ENCODE results near the gene EXOSC7.
A peak's percentile ranks its signal among the peaks of the same experiment; 100 is the strongest.

Gene EXOSC7

GRCh38 chr3:44989141-44989540 lies 13.1 kb downstream of the EXOSC7 start:
- intact Hi-C loops (cut with DNase I): no loop called here
- DNase-seq: no peak

- intact Hi-C loops (cut with DNase I): no loop called here
- DNase-seq: peak in 5 of 42 donors; percentile 9 to 54 (median 30)
These were observed 13.8 kb downstream of the EXOSC7 start for GRCh38 chr3:44989636-44990373.

- intact Hi-C loops (cut with DNase I): no loop called here
- no peak for DNase-seq
These were observed 15.3 kb downstream of the EXOSC7 start for GRCh38 chr3:44991326-44991725.

GRCh38 chr3:44992555-44993470 lies 16.8 kb downstream of the EXOSC7 start:
- peak in 2 of 42 donors; percentile 20 to 31 for DNase-seq
- intact Hi-C loops (cut with DNase I): no loop called here

GRCh38 chr3:44993471-44994205 lies 17.6 kb downstream of the EXOSC7 start:
- intact Hi-C loops (cut with DNase I): no loop called here
- no peak for DNase-seq

- DNase-seq: peak in 9 of 42 donors; percentile 12 to 50 (median 22)
- intact Hi-C loops (cut with DNase I): no loop called here
These were observed 19.2 kb downstream of the EXOSC7 start for GRCh38 chr3:44995142-44995770.

GRCh38 chr3:44996556-44996969 lies 20.5 kb downstream of the EXOSC7 start:
- no peak for DNase-seq
- intact Hi-C loops (cut with DNase I): no loop called here

- intact Hi-C loops (cut with DNase I): no loop called here
- DNase-seq: no peak
These were observed 23.7 kb downstream of the EXOSC7 start for GRCh38 chr3:44999782-45000181.

GRCh38 chr3:45000823-45001222 lies 24.8 kb downstream of the EXOSC7 start:
- intact Hi-C loops (cut with DNase I): no loop called here
- no peak for DNase-seq

GRCh38 chr3:45001738-45002137 lies 25.7 kb downstream of the EXOSC7 start:
- intact Hi-C loops (cut with DNase I): no loop called here
- no peak for DNase-seq

- intact Hi-C loops (cut with DNase I): no loop called here
- no peak for DNase-seq
These were observed 26.2 kb downstream of the EXOSC7 start for GRCh38 chr3:45002139-45002660.

GRCh38 chr3:45002720-45003119 lies 26.7 kb downstream of the EXOSC7 start:
- no peak for DNase-seq
- intact Hi-C loops (cut with DNase I): no loop called here

GRCh38 chr3:45003406-45003805 lies 27.4 kb downstream of the EXOSC7 start:
- DNase-seq: no peak
- intact Hi-C loops (cut with DNase I): no loop called here

- intact Hi-C loops (cut with DNase I): no loop called here
These were observed 27.8 kb downstream of the EXOSC7 start for GRCh38 chr3:45003859-45004258.

GRCh38 chr3:45007091-45007490 lies 31.0 kb downstream of the EXOSC7 start:
- intact Hi-C loops (cut with DNase I): no loop called here
- DNase-seq: no peak

More at GRCh38 chr3:45003859-45004258, 27.8 kb downstream of the EXOSC7 start:
- DNase-seq: no peak

GRCh38 chr3:45008117-45008516 lies 32.1 kb downstream of the EXOSC7 start:
- no peak for DNase-seq

GRCh38 chr3:45009868-45010267 lies 33.8 kb downstream of the EXOSC7 start:
- intact Hi-C loops (cut with DNase I): no loop called here
- DNase-seq: no peak

More at GRCh38 chr3:45008117-45008516, 32.1 kb downstream of the EXOSC7 start:
- intact Hi-C loops (cut with DNase I): no loop called here

GRCh38 chr3:45010811-45011333 lies 34.8 kb downstream of the EXOSC7 start:
- no peak for DNase-seq
- intact Hi-C loops (cut with DNase I): no loop called here

All from head of caudate nucleus (tissue), 42 donors.